KG1 (cell line): ENCODE data around the gene OSBPL5.
"Not testable (repeated sequence)": the region's sequence is repeated elsewhere in the genome, so short reads cannot be mapped to it uniquely, and the experiment has no call there.

Experiments used
- DNase-seq: peaks from one replicate; lab custom pipeline; 2025; lab: John Stamatoyannopoulos, UW

Gene OSBPL5

DNA sequence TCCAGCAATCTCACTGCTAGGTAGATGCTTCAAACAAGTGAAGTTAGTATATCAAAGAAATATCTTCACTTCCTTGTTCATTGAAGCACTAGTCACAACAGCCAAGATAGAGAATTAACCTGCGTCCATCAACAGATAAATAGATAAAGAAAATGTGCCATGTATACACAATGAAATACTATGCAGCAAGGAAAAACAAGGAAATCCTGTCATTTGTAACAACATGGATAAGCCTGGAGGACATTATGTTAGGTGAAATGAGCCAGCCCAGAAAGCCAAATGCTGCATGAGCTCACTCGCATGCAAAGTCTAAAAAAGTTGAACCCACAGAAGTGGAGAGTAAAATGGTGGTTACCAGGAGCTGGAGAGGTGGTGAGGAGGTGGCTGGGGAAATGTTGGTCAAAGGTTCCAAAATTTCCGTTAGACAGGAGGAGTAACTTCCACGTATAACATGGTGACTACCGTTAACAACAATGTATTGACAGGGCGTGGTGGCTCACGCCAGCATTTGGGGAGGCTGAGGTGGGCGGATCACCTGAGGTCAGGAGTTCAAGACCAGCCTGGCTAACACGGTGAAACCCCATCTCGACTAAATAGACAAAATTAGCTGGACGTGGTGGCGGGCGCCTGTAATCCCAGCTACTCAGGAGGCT lies 84.3 kb downstream of the OSBPL5 start:
- DNase-seq = no peak

DNA sequence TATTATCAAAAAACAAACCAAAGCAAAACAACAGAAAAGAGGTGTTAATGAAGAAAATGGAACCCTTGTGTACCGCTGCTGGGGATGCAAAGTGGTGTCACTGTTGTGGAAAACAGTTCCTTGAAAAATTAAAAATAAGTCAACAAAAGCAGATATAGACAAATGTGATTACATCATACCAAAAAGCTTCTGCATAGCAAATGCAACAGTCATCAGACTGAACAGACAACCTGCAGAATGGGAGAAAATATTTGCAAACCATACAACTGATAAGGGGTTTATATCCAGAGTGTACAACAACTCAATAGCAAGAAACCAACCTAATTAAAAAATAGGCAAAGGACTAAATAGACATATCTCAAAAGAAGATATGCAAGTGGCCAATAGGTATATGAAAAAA lies 85.0 kb downstream of the OSBPL5 start:
- no peak for DNase-seq

DNA sequence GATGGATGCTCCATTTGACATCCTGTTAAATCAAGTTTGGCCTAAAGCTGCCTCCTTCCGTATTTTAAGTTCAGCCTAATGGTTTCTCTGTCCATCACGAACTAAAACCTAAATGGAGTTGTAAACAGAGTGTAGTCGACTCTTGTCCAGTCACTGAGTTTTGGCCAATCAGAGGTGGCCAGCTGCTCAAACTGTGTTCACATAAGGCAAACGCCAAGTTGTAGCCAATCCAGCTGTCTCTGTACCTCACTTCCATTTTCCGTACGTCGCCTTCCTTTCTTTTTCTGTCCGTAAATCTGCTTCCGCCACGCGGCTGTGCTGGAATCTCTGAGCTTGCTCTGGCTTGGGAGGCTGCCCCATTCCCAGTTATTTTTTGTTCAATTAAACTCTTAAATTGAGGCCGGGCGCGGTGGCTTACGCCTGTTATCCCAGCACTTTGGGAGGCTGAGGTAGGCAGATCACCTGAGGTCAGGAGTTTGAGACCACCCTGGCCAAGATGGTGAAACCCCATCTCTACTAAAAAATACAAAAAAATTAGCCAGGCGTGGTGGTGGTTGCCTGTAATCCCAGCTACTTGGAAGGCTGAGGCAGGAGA lies 87.2 kb downstream of the OSBPL5 start:
- DNase-seq = no peak

DNA sequence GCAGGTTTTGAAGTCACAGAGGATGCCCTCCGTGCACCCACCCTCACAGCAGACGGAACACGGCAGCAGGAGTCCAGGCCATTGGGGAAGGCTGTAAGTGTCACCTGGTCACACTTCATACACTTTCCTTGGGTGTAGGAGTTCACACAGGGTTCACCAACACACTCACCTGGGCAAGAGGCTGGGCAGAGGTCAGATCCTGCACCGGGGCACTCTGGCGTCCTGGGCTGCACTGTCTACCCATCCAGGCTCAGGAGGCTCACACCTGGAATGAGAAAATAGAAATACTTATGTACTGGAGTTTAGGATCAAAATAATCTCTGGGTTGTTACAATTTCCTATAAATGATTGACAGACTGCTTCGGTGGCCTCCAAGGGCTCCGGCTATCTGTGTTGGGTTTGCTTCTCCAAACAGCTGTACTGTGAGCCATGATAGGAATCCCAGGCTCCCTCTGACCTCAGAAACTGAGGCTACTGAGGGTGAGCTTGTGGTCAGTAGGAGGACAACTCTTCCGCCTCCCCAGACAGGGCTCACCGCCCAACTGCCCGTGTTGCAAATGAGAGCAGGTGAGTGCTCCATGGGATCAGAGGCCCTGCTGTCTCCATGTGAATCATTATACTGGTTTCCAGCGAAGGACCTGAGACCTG lies 87.8 kb downstream of the OSBPL5 start:
- no peak for DNase-seq

DNA sequence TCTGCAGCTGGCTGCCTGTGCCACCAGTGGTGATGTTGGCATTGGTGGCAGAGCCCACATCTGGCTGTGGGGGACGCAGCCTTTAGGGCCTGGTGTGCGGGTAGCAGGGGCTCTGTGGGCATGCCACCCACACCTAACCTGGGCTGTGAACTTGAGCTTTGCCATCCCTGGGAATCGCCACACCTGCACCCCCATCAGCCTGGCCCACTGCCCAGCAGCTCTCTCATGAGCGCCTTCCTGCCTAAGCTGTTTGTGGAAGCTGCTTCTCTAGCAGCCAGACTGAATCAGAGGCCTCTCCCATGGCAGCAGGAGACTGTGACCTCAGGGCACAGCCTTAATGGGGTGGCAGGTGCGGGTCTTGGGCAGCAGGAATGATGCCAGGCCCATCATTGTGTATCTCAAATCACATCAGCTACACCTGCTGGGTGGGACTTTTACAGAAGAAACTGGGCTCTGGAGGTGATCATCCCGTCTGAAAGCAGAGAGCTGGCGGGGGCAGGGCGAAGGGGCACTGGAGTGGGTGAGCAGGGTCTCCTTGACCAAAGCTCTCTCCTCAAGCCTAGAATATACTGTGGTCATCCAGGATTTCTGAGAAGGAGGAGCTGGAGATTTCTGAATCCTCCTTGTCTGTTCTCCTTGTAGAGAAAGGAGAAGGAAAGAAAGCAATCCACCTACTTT lies 90.1 kb downstream of the OSBPL5 start:
- no peak for DNase-seq

DNA sequence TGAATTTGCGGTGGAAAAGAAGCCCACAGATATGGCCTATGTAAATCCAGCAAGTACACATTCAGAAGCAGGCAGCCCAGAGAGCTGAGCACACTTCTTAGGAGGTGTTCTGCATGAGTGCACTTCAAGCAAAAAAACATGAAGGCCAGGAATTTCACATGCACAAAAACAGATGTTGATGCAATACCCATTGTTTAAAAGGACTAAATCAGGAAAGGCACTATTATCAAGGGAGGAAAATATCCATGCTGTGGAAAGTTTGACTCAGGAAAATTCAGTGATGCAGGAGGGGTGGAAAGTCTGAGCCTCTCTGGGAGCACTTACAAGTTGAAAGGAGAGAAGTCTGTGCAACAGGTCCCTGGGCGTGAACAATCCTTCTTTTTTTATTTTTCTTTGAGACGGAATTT lies 92.1 kb downstream of the OSBPL5 start:
- DNase-seq = no peak

DNA sequence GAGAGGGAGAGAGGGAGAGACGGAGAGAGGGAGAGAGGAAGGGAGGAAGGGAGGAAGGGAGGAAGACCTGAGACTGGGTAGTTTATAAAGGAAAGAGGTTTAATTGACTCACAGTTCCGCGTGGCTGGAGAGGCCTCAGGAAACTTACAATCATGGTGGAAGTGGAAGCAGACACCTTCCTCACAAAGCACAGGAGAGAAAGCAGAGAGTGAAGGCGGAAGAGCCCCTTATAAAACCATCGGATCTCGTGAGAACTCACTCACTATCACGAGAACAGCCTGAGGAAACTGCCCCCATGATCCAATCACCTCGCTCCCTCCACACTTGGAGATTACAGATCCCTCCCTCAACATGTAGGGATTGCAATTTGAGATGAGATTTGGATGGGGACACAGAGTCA lies 95.7 kb downstream of the OSBPL5 start:
- no peak for DNase-seq

DNA sequence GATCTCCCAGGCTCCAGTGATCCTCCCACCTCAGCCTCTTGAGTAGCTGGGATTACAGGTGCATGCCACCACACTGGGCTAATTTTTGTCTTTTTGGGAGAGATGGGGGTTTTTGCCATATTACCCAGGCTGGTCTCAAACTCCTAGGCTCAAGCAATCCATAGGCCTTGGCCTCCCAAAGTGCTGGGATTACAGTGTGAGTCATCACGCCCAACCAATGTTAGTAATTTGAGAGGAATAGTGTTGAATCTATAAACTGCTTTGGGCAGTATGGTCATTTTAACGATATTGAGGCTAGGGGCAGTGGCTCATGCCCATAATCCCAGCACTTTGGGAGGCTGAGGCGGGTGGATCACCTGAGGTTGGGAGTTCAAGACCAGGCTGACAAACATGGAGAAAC lies 98.8 kb downstream of the OSBPL5 start:
- not testable (repeated sequence) for DNase-seq

DNA sequence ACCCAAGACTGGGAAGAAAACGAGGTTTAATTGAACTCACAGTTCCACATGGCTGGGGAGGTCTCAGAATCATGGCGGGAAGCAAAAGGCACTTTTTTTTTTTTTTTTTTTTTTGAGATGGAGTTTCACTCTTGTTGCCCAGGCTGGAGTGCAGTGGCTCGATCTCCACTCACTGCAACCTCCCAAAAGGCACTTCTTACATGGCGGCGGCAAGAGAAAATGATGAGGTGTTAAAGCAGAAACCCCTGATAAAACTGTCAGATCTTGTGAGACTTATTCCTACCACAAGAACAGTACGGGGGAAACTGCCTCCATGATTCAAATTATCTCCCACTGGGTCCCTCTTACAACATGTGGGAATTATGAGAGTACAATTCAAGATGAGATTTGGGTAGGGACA lies 100.4 kb downstream of the OSBPL5 start:
- DNase-seq = not testable (repeated sequence)

DNA sequence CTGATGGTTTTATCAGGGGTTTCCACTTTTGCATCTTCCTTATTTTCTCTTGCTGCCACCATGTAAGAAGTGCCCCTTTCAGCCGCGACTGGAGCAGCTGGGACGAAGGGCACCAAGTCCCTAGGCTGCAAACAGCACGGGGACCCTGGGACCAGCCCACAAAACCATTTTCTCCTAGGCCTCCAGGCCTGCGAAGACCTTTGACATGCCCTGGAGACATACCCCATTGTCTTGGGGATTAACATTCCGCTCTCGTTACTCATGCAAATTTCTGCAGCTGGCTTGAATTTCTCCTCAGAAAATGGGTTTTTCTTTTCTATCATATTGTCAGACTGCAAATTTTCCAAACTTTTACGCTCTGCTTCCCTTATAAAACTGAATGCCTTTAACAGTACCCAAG lies 101.2 kb downstream of the OSBPL5 start:
- DNase-seq = not testable (repeated sequence)

DNA sequence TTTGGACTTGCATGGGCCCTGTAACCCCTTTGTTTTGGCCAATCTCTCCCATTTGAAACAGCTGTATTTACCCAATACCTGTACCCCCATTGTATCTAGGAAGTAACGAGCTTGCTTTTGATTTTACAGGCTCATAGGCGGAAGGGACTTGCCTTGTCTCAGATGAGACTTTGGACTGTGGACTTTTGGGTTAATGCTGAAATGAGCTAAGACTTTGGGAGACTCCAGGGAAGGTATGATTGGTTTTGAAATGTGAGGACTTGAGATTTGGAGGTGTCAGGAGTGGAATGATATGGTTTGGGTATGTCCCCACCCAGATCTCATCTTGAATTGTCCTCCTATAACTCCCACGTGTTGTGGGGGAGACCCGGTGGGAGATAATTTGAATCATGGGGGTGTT lies 101.7 kb downstream of the OSBPL5 start:
- not testable (repeated sequence) for DNase-seq

DNA sequence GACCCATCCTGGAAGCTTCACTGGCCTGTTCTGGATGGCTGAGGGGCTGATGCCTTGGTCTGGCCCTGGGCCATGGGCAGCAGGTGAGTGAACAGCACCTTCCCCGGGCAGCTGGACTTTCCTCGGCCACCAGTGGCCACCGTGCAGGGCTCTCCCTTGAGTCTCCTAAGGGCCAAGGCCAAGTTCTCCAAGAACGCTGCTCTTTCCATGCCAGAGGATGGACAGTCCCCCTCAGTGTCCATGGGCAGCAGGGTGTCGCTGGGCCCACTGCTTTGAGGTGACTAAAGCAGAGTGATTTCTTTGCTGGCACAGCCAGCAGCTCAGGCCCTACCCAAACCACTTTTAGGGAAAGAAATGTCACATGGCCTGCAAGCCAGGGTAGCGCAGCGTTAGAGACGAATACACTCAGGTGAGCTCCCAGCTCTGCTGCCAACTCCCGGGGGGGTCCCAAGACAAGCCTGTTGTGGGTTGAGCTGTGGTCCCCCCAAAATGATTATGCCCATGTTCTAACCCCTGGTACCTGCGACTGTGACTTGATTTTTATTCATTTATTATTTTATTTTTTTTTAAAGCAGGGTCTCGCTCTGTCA lies 104.6 kb downstream of the OSBPL5 start:
- no peak for DNase-seq

DNA sequence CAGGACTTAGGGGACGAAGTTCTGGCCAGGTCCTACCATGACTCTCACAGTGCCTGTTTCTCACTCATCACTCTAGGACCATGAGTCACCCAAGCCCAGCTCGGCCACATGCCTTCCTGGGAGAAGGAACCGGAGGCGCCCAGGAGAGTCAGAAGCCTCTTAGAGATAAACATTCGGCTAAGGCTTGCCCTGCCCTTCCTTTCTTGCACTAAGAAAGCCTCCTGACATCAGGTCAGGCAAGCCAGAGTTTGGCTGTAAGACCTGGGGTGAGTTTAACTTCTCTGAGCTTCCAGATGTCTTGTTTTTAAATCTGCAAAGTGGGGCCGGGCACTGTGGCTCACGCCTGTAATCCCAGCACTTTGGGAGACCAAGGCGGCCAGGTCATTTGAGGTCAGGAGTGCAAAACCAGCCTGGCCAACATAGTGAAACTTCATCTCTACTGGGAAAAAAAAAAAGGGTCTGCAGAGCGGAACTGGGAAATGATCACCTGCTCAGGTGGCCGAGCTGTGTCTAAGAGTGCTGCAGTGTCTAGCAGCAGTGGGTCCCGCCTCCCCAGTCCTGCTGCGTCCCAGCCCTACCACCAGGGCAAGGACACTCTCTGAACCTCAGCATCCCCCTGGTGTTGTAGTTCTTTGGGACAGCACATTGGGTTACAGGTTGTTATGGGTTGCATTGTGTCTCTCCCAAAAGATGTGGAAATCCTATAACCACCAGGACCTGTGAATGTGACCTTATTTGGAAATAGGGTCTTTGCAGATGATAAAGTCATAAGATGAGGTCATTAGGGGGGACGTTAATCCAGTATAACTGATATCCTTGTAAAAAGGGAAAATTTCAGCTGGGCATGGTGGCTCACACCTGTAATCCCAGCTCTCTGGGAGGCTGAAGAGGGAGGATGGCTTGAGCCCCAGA lies 106.1 kb downstream of the OSBPL5 start:
- DNase-seq = no peak

DNA sequence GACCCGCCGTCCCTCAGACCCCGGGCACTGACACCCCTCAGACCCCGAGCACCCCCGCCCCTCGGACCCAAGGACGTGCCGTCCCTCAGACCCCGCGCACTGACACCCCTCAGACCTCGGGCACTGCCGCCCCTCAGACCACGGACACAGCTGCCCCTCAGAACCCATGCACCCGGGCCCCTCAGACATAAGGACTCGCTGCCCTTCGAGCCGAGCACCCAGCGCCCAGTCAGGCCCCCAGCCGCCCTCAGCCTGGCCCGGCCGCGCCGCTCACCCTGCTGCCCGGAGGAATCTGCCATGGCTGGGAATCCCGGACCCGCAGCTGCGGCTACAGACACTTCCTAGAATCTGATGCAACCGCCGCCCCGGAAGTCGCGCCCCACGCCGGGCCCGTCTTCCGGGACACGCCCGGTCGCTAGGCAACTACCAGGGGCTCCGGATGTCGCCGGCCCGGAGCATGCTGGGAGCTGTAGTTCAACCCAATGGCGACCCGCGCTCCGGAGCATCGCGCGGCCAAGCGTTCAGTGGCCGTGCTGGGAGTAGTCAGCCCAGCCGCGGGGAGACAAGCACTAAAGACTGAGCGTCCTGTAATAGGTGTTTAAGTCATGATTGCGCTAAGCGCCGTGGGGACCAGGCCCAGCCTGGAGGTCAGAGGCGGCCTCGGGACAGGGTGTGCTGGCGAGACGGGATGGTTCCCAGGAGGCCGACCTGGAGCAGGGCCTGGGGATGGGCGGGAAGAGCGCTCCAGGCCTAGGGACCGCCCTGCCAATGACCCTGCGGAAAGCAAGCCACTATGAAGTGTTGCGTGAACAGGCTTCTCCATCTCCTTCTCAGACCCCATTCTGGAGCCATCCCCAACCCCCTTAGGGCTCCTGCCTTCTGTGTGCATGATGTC lies 107.8 kb downstream of the OSBPL5 start, which contains the start of gene CARS1:
TSS of gene CARS1 (minus strand) at position 355 of the 895 bp plus-strand sequence. CDS start at position 299, 56 bp downstream.
- peak; percentile 85 for DNase-seq

DNA sequence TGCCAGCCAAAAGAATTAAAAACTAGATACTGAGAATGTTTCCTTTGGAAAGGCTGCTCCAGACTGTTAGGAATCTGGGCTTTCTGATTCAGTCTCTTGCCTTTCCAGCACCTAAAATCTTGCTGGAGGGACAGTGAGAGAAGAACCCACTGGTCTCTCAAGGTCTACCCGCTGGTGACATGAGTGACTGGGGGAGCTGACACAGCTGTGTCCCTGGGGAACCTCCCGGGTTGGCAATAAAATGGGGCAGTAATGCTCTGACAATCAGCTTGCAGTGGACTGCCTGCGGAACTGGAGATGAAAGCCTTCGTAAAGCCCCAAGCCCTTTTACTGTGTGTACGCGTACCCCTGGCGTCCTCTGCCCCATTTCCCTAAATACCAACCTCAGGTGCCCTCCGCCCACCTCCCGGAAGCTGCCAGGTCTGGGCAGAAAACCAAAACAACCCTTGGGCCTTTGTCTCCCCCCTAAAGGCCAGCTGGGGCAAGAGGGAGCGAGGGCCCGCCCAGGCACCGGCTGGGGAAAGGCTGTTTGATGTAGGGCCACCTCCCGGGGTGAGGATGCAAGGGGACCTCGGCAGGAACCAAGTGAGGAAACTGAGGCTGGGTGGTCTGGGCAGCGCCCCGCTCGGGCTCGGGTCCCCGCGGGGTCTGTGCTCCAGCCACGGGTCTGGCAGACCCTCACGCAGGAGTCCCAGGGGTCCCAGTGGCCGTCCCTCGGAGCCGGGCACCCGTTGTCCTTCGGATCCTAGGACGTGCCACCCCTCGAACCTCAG lies 108.6 kb downstream of the OSBPL5 start:
- no peak for DNase-seq

DNA sequence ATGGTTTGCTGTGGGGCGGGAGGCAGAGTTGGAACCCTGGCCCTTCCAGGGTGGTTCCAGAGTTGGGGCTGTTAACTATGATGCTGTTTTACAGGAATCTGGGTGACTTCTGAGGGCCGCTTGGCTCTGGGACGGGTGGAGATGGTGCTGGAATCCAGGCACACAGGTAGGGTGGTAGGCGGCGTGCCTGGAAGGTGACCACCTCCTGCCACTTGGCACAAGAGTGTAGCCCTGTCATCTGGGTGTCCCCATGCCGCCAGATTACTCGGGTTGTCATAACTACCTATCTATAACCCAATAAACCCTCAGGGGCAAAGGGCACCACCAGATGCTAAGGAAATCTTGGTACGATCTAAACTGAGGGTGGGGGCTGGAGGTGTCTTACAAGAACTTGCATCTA lies 109.2 kb downstream of the OSBPL5 start:
- DNase-seq = no peak

DNA sequence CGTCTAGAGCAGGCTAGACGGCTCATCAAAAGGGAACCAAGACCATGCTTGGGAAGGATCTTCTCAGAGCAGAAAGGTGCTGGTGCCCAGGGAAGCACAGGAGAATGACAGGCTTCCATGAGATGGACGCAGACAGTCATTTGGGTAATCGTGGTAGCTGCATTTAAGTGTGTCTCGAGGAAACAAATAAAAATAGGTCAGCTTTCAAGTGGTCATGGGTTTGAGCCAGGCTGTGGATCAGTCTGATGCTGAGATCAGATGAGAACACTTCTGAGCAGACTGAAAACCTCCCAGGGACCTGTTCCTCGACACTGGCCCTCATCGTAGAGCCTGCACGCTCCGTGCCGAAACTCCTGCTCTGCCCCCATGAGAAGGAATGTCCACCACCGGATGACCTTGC lies 112.5 kb downstream of the OSBPL5 start:
- no peak for DNase-seq

DNA sequence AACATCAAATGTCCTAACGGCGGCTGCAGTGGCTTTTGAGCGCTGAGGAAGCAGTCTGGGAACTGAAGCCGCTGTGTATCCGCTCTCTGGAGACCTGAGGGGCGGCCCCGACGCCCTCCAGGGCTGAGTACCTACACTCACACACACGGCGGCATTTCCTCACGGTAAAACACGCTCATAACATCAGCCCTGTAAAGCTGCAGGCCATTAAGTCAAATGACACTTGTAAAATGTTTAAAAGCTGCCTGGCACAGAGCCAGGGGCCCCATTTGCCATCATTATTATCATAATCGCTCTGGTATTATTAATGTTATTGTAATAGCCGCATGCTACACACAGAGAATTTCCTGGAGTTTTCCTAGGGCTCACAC lies 113.0 kb downstream of the OSBPL5 start:
- DNase-seq = no peak

DNA sequence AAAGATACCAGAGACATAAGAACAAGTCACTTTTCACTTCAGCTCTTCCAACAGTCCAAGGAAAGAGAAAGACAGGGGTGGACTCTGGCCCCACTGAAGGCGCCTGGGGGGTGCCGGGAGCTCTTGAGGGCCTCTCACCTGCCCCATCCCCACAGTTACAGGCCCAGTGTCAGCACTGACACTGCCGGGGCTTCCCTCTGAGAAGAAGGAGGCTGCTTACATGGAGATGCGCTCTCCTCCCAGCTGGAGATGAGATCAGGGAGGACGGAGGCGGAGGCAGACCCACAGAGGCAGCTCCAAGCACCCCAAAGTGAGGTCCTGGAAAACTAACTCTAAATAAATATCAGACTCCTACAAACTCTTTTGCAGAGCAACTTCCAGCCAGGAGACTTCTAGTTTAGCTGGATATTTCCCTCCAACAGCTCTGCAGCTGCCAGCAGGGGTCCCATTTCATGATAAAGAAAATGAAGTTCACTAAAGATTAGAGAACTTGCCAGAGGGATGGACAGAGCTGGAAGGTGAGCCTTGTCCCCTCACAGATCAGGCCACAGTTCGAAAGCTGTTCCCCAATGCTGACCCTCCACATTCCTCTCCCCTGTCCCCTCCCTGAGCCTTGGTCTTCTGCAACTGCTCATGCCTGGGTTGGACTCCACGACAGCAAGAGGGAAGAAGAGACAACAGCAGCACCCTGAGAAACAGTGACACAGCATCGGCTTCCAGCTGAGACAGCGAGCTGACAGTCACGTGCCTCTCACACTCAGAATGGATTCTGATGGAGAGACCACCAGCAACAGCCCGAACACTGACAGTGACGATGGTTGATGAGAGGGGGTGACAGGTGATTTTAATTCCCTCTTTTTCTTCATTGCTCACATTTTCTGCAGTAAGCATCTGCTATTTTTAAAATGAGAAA lies 113.7 kb downstream of the OSBPL5 start:
- no peak for DNase-seq
